LNCaP clone FGC (cell line): ENCODE measurements around the gene ATP12A.

Experiments
- DNase-seq: peaks from one replicate; pipeline ENCODE4 v3.0.0-alpha.2; 2011; ENCODE audit warnings: low read depth
- H3K4me3 ChIP-seq: 2 replicates; pipeline ENCODE4 v1.5.1; 2011; ENCODE audit warnings: mild to moderate bottlenecking, low read depth, low read length, control low read depth
- TF ChIP-seq, protein P1 (sequence below): IDR thresholded peaks from 2 replicates; pipeline ENCODE4 v1.5.1; 2012; ENCODE audit warnings: mild to moderate bottlenecking; ENCODE audit not compliant: control insufficient read depth, insufficient read depth; ENCODE audit errors: extremely low read depth

Gene ATP12A

DNA sequence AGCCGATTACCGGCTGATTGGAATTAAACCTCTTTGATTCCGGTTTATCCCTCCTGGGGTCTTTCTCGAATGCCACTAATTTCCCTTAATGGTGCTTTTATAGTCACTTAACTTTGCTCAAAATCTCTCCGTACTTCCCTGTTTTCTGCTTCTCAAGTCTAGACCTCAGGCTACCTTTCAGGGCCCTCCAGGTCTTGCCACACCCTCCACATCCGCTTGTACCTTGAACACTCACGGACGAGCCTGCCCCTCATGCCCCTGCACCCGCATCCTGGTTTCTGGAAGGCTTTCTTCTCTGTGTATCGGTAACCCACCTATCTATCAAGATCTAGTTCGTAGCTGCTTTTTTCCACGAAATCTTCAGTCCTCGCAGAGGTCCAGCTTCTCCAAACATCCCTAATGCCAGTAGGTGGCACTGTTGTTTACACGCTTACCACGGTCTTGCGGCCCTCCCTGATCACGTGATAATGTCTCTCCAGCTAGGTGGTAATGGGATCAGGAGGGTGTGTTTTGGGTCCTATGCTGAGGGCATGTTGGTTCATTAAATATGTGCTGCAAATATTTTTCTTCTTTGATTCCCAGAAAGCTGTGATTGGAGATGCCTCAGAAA lies 13.8 kb downstream of the ATP12A start:
- H3K4me3 ChIP-seq, result no peak overlapping the region
- DNase-seq, result peak; percentile 34
- TF ChIP-seq, protein P1, sequence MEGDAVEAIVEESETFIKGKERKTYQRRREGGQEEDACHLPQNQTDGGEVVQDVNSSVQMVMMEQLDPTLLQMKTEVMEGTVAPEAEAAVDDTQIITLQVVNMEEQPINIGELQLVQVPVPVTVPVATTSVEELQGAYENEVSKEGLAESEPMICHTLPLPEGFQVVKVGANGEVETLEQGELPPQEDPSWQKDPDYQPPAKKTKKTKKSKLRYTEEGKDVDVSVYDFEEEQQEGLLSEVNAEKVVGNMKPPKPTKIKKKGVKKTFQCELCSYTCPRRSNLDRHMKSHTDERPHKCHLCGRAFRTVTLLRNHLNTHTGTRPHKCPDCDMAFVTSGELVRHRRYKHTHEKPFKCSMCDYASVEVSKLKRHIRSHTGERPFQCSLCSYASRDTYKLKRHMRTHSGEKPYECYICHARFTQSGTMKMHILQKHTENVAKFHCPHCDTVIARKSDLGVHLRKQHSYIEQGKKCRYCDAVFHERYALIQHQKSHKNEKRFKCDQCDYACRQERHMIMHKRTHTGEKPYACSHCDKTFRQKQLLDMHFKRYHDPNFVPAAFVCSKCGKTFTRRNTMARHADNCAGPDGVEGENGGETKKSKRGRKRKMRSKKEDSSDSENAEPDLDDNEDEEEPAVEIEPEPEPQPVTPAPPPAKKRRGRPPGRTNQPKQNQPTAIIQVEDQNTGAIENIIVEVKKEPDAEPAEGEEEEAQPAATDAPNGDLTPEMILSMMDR, result peak; percentile 74

GRCh38 chr13:24694907-24695306 lies 14.7 kb downstream of the ATP12A start:
- no peak for DNase-seq
- no peak overlapping the region for H3K4me3 ChIP-seq
- TF ChIP-seq, protein P1, result no peak

DNA sequence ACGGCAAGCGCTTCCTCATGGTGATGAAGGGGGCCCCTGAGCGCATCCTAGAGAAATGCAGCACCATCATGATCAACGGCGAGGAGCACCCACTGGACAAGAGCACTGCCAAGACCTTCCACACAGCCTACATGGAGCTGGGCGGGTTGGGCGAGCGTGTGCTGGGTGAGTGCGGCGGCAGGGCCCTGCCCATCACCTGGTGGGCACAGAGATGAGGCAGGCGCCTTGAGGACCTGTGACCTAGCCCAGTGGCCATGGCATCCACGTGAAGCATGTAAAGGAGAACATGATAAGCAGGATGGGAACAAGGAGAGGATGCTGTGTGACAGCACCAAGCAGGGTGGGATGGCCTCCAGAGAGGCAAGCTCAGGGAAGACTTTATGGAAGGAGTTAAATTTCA lies 18.5 kb downstream of the ATP12A start:
- no peak for DNase-seq
- TF ChIP-seq, protein P1, result no peak
- H3K4me3 ChIP-seq, result no peak overlapping the region

GRCh38 chr13:24699541-24699940 lies 19.3 kb downstream of the ATP12A start:
- TF ChIP-seq, protein P1, result no peak
- no peak for DNase-seq
- no peak overlapping the region for H3K4me3 ChIP-seq

DNA sequence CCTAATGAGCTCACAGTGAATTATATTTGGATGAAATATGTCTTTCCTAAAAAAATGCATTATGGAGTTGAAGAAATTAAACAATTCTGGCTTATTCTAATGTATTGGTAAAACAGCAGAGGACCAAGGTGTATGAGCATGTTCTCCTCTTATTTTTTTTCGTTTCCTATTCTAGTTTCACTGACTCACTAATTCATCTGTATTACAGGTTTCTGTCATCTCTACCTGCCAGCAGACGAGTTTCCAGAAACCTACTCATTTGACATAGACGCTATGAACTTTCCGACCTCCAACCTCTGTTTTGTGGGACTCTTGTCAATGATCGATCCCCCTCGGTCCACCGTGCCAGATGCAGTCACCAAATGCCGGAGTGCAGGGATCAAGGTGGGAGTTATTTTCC lies 20.3 kb downstream of the ATP12A start:
- no peak for DNase-seq
- no peak overlapping the region for H3K4me3 ChIP-seq
- TF ChIP-seq, protein P1, result no peak

DNA sequence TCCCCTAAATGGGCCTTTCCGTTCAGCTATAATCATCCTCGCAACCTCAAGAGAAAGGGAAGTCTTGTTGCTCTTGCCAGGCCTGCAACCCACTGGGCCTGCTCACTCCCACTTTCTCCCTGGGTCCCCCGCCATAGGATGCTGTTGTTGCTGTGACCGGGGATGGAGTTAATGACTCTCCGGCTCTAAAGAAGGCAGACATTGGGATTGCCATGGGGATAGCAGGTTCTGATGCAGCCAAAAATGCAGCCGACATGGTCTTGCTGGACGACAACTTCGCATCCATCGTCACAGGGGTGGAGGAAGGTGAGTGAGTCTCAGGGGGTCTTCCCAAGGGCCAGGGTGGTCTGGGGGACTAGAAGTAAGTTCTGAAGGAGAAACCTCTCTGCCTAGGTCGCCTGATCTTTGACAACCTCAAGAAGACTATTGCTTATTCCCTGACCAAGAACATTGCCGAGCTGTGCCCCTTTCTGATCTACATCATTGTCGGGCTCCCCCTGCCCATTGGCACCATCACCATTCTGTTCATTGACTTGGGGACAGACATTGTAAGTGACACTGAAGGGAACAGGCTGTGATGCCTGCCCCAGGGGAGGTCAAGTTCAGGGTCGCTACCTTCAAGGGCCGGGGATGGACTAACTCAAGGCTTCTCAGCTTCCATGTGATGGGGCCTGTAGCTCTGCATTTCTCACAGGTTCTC lies 26.8 kb downstream of the ATP12A start:
- no peak for DNase-seq
- TF ChIP-seq, protein P1, result no peak

GRCh38 chr13:24709186-24709913 lies 29.1 kb downstream of the ATP12A start:
- H3K4me3 ChIP-seq, result no peak overlapping the region
- DNase-seq, result no peak
- TF ChIP-seq, protein P1, result no peak

More for the DNA sequence above, 26.8 kb downstream of the ATP12A start:
- no peak overlapping the region for H3K4me3 ChIP-seq
